ENCODE data around the gene BIVM.
A peak's percentile ranks its signal among the peaks of the same experiment; 100 is the strongest.

BIVM gene

DNA sequence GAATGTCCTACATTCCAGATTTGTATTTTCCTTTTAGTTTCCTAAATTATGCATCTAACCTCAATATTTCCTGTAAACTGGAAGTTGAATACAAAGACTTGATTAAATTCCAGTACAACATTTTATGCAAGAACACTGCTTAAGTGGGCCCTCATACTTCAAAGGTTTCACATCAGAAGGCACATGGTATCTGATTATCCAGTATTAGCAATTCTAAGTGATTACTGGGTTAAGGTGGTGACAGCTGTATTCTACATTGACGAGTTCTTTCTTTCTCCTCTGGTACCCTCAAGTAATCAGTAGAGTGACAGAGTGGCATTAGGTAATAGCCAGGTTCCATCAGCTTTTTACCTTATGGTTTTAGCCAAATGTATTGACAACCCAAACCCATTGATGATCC is 18.3 kb downstream of the BIVM start:
- no peaks in the 10 kb centered on the region for H3K27me3 ChIP-seq (ENCODE audit: insufficient read depth, low read length)
- H3K9ac ChIP-seq (ENCODE audit: low read depth, low read length), result no peak overlapping the region
- H3K27ac ChIP-seq (ENCODE audit: low read length), result no peak overlapping the region
- H3K9me3 ChIP-seq (ENCODE audit: insufficient read depth, low read depth, low read length), result no peaks in the 10 kb centered on the region
- no peaks in the 10 kb centered on the region; the same call in 1 of the 2 replicates for H3K4me1 ChIP-seq (ENCODE audit: insufficient read depth, low read length)
- H3K4me3 ChIP-seq (ENCODE audit: low read length), result no peak overlapping the region
- H3K36me3 ChIP-seq (ENCODE audit: insufficient read depth, low read depth, low read length), result peaks cover 5% of the 10 kb centered on the region; the same call in 1 of the 2 replicates

GRCh38 chr13:102817907-102818306 is 19.0 kb downstream of the BIVM start:
- H3K9ac ChIP-seq (ENCODE audit: low read depth, low read length), result no peak overlapping the region
- no peaks in the 10 kb centered on the region; the same call in 1 of the 2 replicates for H3K4me1 ChIP-seq (ENCODE audit: insufficient read depth, low read length)
- H3K27ac ChIP-seq (ENCODE audit: low read length), result no peak overlapping the region
- H3K9me3 ChIP-seq (ENCODE audit: insufficient read depth, low read depth, low read length), result no peaks in the 10 kb centered on the region
- no peaks in the 10 kb centered on the region for H3K27me3 ChIP-seq (ENCODE audit: insufficient read depth, low read length)
- H3K36me3 ChIP-seq (ENCODE audit: insufficient read depth, low read depth, low read length), result peaks cover 6% of the 10 kb centered on the region; the same call in 1 of the 2 replicates
- H3K4me3 ChIP-seq (ENCODE audit: low read length), result no peak overlapping the region

DNA sequence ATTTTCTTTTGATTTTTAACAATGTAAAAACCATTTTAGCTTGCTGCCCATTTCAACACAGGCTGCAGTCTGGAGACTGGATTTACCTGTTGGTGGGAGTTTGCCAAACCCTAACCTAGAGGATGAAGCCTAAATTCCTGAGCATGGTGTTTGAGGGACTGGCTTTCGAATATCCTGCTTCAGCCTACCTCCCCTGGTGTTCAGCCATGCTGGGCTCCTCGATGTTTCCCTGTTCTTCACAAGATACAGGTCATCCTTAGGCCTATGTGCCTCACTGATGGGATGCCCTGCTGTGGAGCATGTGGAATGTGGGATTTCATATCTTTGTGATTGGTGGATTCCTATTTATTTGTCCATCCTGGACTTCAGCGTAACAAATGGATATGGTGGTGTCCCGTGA is 26.5 kb downstream of the BIVM start:
- H3K27ac ChIP-seq (ENCODE audit: low read length), result no peak overlapping the region
- peaks cover 6% of the 10 kb centered on the region; the same call in 1 of the 2 replicates for H3K36me3 ChIP-seq (ENCODE audit: insufficient read depth, low read depth, low read length)
- H3K9me3 ChIP-seq (ENCODE audit: insufficient read depth, low read depth, low read length), result no peaks in the 10 kb centered on the region
- no peak overlapping the region for H3K4me3 ChIP-seq (ENCODE audit: low read length)
- H3K4me1 ChIP-seq (ENCODE audit: insufficient read depth, low read length), result peaks cover 6% of the 10 kb centered on the region; the same call in 1 of the 2 replicates
- H3K27me3 ChIP-seq (ENCODE audit: insufficient read depth, low read length), result no peaks in the 10 kb centered on the region
- no peak overlapping the region for H3K9ac ChIP-seq (ENCODE audit: low read depth, low read length)

GRCh38 chr13:102825921-102826706 is 27.2 kb downstream of the BIVM start:
- no peak overlapping the region for H3K27ac ChIP-seq (ENCODE audit: low read length)
- peaks cover 6% of the 10 kb centered on the region; the same call in 1 of the 2 replicates for H3K4me1 ChIP-seq (ENCODE audit: insufficient read depth, low read length)
- H3K27me3 ChIP-seq (ENCODE audit: insufficient read depth, low read length), result no peaks in the 10 kb centered on the region
- no peaks in the 10 kb centered on the region for H3K9me3 ChIP-seq (ENCODE audit: insufficient read depth, low read depth, low read length)
- no peak overlapping the region for H3K9ac ChIP-seq (ENCODE audit: low read depth, low read length)
- peaks cover 6% of the 10 kb centered on the region; the same call in 1 of the 2 replicates for H3K36me3 ChIP-seq (ENCODE audit: insufficient read depth, low read depth, low read length)
- H3K4me3 ChIP-seq (ENCODE audit: low read length), result no peak overlapping the region

- H3K27me3 ChIP-seq (ENCODE audit: insufficient read depth, low read length), result no peaks in the 10 kb centered on the region
- no peaks in the 10 kb centered on the region for H3K36me3 ChIP-seq (ENCODE audit: insufficient read depth, low read depth, low read length)
Observed at GRCh38 chr13:102830646-102831045, 31.7 kb downstream of the BIVM start.

DNA sequence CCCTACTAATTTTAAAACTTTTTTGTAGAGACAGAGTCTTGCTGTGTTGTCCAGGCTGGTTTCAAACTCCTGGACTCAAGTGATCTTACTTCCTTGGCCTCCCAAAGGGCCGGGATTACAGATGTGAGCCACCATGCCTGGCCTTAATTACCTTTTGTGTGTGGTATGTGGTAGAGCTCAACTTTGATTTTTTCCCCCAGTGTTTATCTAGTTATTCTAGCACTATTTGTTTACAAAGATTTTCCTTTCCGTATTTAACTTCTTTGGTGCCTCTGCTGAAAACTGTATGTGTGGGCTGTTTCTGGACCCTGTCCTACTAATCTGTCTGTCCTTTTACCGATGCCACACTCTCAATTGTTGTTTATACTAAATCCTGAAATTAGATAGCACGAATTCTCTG is 37.6 kb downstream of the BIVM start:
- no peaks in the 10 kb centered on the region for H3K4me1 ChIP-seq (ENCODE audit: insufficient read depth, low read length)
- H3K27me3 ChIP-seq (ENCODE audit: insufficient read depth, low read length), result no peaks in the 10 kb centered on the region
- no peaks in the 10 kb centered on the region for H3K9me3 ChIP-seq (ENCODE audit: insufficient read depth, low read depth, low read length)
- H3K36me3 ChIP-seq (ENCODE audit: insufficient read depth, low read depth, low read length), result no peaks in the 10 kb centered on the region
- no peak overlapping the region for H3K4me3 ChIP-seq (ENCODE audit: low read length)
- H3K9ac ChIP-seq (ENCODE audit: low read depth, low read length), result no peak overlapping the region
- H3K27ac ChIP-seq (ENCODE audit: low read length), result no peak overlapping the region

More at GRCh38 chr13:102830646-102831045, 31.7 kb downstream of the BIVM start:
- Histone ChIP-seq H3K9ac (ENCODE audit: low read depth, low read length) (no peak overlapping the region), H3K4me3 (ENCODE audit: low read length) (no peak overlapping the region), H3K27ac (ENCODE audit: low read length) (no peak overlapping the region), H3K4me1 (ENCODE audit: insufficient read depth, low read length) (peaks cover 2% of the 10 kb centered on the region; the same call in 1 of the 2 replicates), H3K9me3 (ENCODE audit: insufficient read depth, low read depth, low read length) (no peaks in the 10 kb centered on the region)

- H3K27me3 ChIP-seq (ENCODE audit: insufficient read depth, low read length), result no peaks in the 10 kb centered on the region
- H3K9ac ChIP-seq (ENCODE audit: low read depth, low read length), result no peak overlapping the region
- H3K36me3 ChIP-seq (ENCODE audit: insufficient read depth, low read depth, low read length), result no peaks in the 10 kb centered on the region
- H3K27ac ChIP-seq (ENCODE audit: low read length), result no peak overlapping the region
- H3K9me3 ChIP-seq (ENCODE audit: insufficient read depth, low read depth, low read length), result no peaks in the 10 kb centered on the region
- H3K4me3 ChIP-seq (ENCODE audit: low read length), result no peak overlapping the region
- H3K4me1 ChIP-seq (ENCODE audit: insufficient read depth, low read length), result no peaks in the 10 kb centered on the region
Observed at GRCh38 chr13:102838273-102838672, 39.4 kb downstream of the BIVM start.

DNA sequence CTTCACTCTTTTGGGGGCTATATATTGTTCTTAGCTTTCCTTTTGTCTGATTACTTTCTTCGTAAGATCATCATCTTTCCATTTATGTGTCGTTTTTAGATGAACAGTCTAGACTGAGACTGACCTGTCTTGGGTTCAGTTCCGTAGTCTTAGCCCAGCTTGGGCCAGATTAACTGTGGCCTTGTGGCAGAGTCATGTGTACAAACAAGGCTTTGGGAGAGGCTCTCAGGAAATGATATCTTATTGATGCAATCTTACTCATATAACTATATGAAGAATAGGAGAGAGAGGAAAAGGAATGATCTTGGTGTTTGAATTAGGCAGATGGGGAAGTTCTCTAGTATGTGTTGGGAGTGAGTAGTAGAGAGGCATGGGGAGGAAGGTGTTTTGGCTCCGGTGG is 40.1 kb downstream of the BIVM start:
- Histone ChIP-seq H3K27me3 (ENCODE audit: insufficient read depth, low read length) (no peaks in the 10 kb centered on the region), H3K27ac (ENCODE audit: low read length) (no peak overlapping the region), H3K36me3 (ENCODE audit: insufficient read depth, low read depth, low read length) (no peaks in the 10 kb centered on the region), H3K9me3 (ENCODE audit: insufficient read depth, low read depth, low read length) (no peaks in the 10 kb centered on the region), H3K4me3 (ENCODE audit: low read length) (no peak overlapping the region), H3K4me1 (ENCODE audit: insufficient read depth, low read length) (no peaks in the 10 kb centered on the region), H3K9ac (ENCODE audit: low read depth, low read length) (no peak overlapping the region)

DNA sequence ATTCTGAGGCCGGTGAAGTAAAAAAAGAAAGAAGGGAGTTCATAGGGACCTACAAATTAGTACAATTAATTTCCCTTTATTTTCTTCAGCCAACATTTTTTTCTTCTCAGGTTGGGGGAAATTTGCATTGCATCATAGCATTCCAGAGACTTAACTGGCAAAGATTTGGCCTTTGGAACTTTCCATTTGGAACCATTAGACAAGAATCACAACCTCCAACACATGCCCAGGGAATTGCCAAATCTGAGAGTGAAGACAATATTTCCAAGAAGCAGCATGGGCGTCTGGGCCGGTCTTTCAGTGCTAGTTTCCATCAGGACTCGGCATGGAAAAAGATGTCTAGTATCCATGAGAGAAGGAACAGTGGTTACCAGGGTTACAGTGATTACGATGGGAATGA is 40.5 kb downstream of the BIVM start:
- no peaks in the 10 kb centered on the region for H3K4me1 ChIP-seq (ENCODE audit: insufficient read depth, low read length)
- no peak overlapping the region for H3K9ac ChIP-seq (ENCODE audit: low read depth, low read length)
- H3K4me3 ChIP-seq (ENCODE audit: low read length), result no peak overlapping the region
- H3K27me3 ChIP-seq (ENCODE audit: insufficient read depth, low read length), result no peaks in the 10 kb centered on the region
- H3K36me3 ChIP-seq (ENCODE audit: insufficient read depth, low read depth, low read length), result no peaks in the 10 kb centered on the region
- no peak overlapping the region for H3K27ac ChIP-seq (ENCODE audit: low read length)
- no peaks in the 10 kb centered on the region for H3K9me3 ChIP-seq (ENCODE audit: insufficient read depth, low read depth, low read length)

DNA sequence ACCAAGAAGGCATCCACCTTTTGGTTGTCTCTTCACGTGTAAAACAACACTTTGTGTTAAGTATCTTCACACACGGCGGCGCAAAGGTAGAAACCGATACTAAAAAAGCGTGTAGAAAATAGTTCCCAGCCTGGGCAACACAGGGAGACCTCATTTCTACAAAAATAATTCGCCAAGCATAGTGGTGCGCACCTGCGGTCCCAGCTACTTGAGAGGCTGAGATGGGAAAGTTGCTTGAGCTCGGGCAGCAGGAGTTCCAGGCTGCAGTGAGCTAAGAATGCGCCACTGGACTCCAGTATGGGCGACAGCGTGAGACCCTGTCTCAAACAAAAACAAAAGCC is 46.3 kb downstream of the BIVM start:
- Histone ChIP-seq H3K9ac (ENCODE audit: low read depth, low read length) (peak overlapping the region; percentile 89), H3K36me3 (ENCODE audit: insufficient read depth, low read depth, low read length) (no peaks in the 10 kb centered on the region), H3K4me3 (ENCODE audit: low read length) (peak overlapping the region; percentile 97), H3K9me3 (ENCODE audit: insufficient read depth, low read depth, low read length) (no peaks in the 10 kb centered on the region), H3K4me1 (ENCODE audit: insufficient read depth, low read length) (peaks cover 2% of the 10 kb centered on the region; the same call in 1 of the 2 replicates), H3K27me3 (ENCODE audit: insufficient read depth, low read length) (no peaks in the 10 kb centered on the region), H3K27ac (ENCODE audit: low read length) (no peak overlapping the region)

- Histone ChIP-seq H3K9ac (ENCODE audit: low read depth, low read length) (peak within 1 kb of the TSS; percentile 89), H3K27me3 (ENCODE audit: insufficient read depth, low read length) (no peaks in the 10 kb centered on the region), H3K27ac (ENCODE audit: low read length) (peak within 1 kb of the TSS; percentile 72), H3K4me3 (ENCODE audit: low read length) (peak within 1 kb of the TSS; percentile 97), H3K36me3 (ENCODE audit: insufficient read depth, low read depth, low read length) (no peaks in the 10 kb centered on the region), H3K9me3 (ENCODE audit: insufficient read depth, low read depth, low read length) (no peaks in the 10 kb centered on the region), H3K4me1 (ENCODE audit: insufficient read depth, low read length) (peaks cover 2% of the 10 kb centered on the region; the same call in 1 of the 2 replicates)
Observed at GRCh38 chr13:102845630-102846260, 46.8 kb downstream of the BIVM start, which contains the start of gene ERCC5. ERCC5 (plus strand) TSS chr13:102846032; CDS start chr13:102846267, 235 bp downstream.

Measured in iPS-20b (cell line).